ENCODE results near the gene GPC1. TPM values are rescaled to one million over a fixed set of nuclear protein-coding genes. Genes with fewer than 3 reads are reported as not detected.

The GPC1 gene
- total and polyA plus RNA-seq, 2 experiments from 2014 or later, result 71.4 to 142 TPM

GRCh38 chr2:240450532-240451107, 15.2 kb downstream of the GPC1 start:
- no peaks in the 10 kb centered on the region for H3K9me2 ChIP-seq (replicated peaks; ENCODE audit: insufficient read depth)
- no peaks in the 10 kb centered on the region for H3K36me3 ChIP-seq (replicated peaks; ENCODE audit: insufficient read depth, low read depth)
- H3K4me3 ChIP-seq, result no peak overlapping the region
- H3K4me1 ChIP-seq (ENCODE audit: insufficient read depth), result peaks cover 22% of the 10 kb centered on the region
- peaks cover 32% of the 10 kb centered on the region for H3K79me2 ChIP-seq
- no peak overlapping the region for H3K27ac ChIP-seq
- no peak for DNase-seq (ENCODE audit: low spot score)
- WGBS (ENCODE audit: low lambda C conversion rate, missing lambda C conversion rate), result 82% methylated on average over 12 of the region's 16 CpGs
- peaks cover 85% of the 10 kb centered on the region for H4K20me1 ChIP-seq (ENCODE audit: insufficient read depth, poor library complexity, severe bottlenecking)
- H3K27me3 ChIP-seq, result peaks cover 5% of the 10 kb centered on the region
- TF ChIP-seq EZH2 (IDR thresholded peaks at IDR 0.05; ENCODE audit: borderline replicate concordance) (no peak), CTCF (IDR thresholded peaks at IDR 0.05; ENCODE audit: poor library complexity) (no peak), EZH2phosphoT487 (IDR thresholded peaks at IDR 0.05; ENCODE audit: low read depth, severe bottlenecking, unreplicated experiment) (no peak)
- no peak overlapping the region for H3K4me2 ChIP-seq
- H3K9me3 ChIP-seq (ENCODE audit: low read depth), result no peaks in the 10 kb centered on the region
- no peak overlapping the region for H2AFZ ChIP-seq

- no peak for DNase-seq (ENCODE audit: low spot score)
- Histone ChIP-seq H3K4me3 (no peak overlapping the region), H3K36me3 (replicated peaks; ENCODE audit: insufficient read depth, low read depth) (no peaks in the 10 kb centered on the region), H3K9me3 (ENCODE audit: low read depth) (no peaks in the 10 kb centered on the region), H3K9me2 (replicated peaks; ENCODE audit: insufficient read depth) (no peaks in the 10 kb centered on the region), H3K4me2 (no peak overlapping the region), H3K27ac (no peak overlapping the region), H2AFZ (no peak overlapping the region), H3K27me3 (peaks cover 5% of the 10 kb centered on the region), H4K20me1 (ENCODE audit: insufficient read depth, poor library complexity, severe bottlenecking) (peaks cover 86% of the 10 kb centered on the region), H3K4me1 (ENCODE audit: insufficient read depth) (peaks cover 27% of the 10 kb centered on the region), H3K79me2 (peaks cover 32% of the 10 kb centered on the region)
- WGBS (ENCODE audit: low lambda C conversion rate, missing lambda C conversion rate), result 95% methylated on average over 12 of the region's 13 CpGs
- no peak for TF ChIP-seq EZH2phosphoT487 (IDR thresholded peaks at IDR 0.05; ENCODE audit: low read depth, severe bottlenecking, unreplicated experiment)
- no peak for TF ChIP-seq CTCF (IDR thresholded peaks at IDR 0.05; ENCODE audit: poor library complexity)
- TF ChIP-seq EZH2 (IDR thresholded peaks at IDR 0.05; ENCODE audit: borderline replicate concordance), result no peak
Observed at GRCh38 chr2:240451108-240451611, 15.7 kb downstream of the GPC1 start.

GRCh38 chr2:240451791-240452461, 16.5 kb downstream of the GPC1 start:
- Histone ChIP-seq H3K79me2 (peaks cover 29% of the 10 kb centered on the region), H3K4me3 (no peak overlapping the region), H3K4me1 (ENCODE audit: insufficient read depth) (peaks cover 30% of the 10 kb centered on the region), H3K27ac (no peak overlapping the region), H3K9me2 (replicated peaks; ENCODE audit: insufficient read depth) (no peaks in the 10 kb centered on the region), H3K4me2 (peak overlapping the region; percentile 94), H3K27me3 (peaks cover 5% of the 10 kb centered on the region), H3K9me3 (ENCODE audit: low read depth) (no peaks in the 10 kb centered on the region), H3K36me3 (replicated peaks; ENCODE audit: insufficient read depth, low read depth) (no peaks in the 10 kb centered on the region), H4K20me1 (ENCODE audit: insufficient read depth, poor library complexity, severe bottlenecking) (peaks cover 85% of the 10 kb centered on the region), H2AFZ (no peak overlapping the region)
- DNase-seq (ENCODE audit: low spot score), result no peak
- no peak for TF ChIP-seq EZH2 (IDR thresholded peaks at IDR 0.05; ENCODE audit: borderline replicate concordance)
- TF ChIP-seq EZH2phosphoT487 (IDR thresholded peaks at IDR 0.05; ENCODE audit: low read depth, severe bottlenecking, unreplicated experiment), result no peak
- no peak for TF ChIP-seq CTCF (IDR thresholded peaks at IDR 0.05; ENCODE audit: poor library complexity)
- 91% methylated on average over 13 of the region's 20 CpGs for WGBS (ENCODE audit: low lambda C conversion rate, missing lambda C conversion rate)
